SK-N-SH (cell line): ENCODE data around the gene NFKB2. TPM values are rescaled to one million over a fixed set of nuclear protein-coding genes. Genes with fewer than 3 reads are reported as not detected.
A peak's percentile ranks its signal among the peaks of the same experiment; 100 is the strongest.

Experiments
- CTCF ChIA-PET: fragments of 300-600, 350-600 bp; formaldehyde crosslinking; extraction: SDS; loops from one replicate; lab custom pipeline; 2021; lab: Yijun Ruan, JAX
- POLR2A ChIA-PET: fragments of 350-600 bp; sonication (Branson Sonifier 250); formaldehyde crosslinking; extraction: SDS; loops from one replicate; lab custom pipeline; 2020; ENCODE audit warnings: antibody characterized with exemption, inconsistent platforms; lab: Yijun Ruan, JAX
- DNase-seq: peaks from one replicate; pipeline ENCODE4 v3.0.0; 2012
- H2AFZ ChIP-seq: fragments of 200-600 bp; sonication (generic); 2 replicates; pipeline ENCODE4 v1.8.1; 2016; ENCODE audit warnings: antibody characterized with exemption, mild to moderate bottlenecking, low read depth
- H3F3A ChIP-seq: fragments of 200-600 bp; sonication (generic); replicated peaks from 2 replicates; pipeline ENCODE3; 2016; ENCODE audit warnings: antibody characterized with exemption, mild to moderate bottlenecking; ENCODE audit not compliant: insufficient read depth
- H3K27ac ChIP-seq, 2 experiments: fragments of 200-500 bp in 1 of 2; fragments of 200-600 bp in 1 of 2; sonication (Bioruptor generic) in 1 of 2; sonication (generic), shearing (Covaris generic) in 1 of 2; 2 replicates each; pipeline versions ENCODE4 v1.5.1 to v1.6.1; 2014 to 2016; ENCODE audit warnings: low read depth in 2 of 2, inconsistent platforms in 1 of 2, low read length in 1 of 2, mild to moderate bottlenecking in 1 of 2, mixed read lengths in 1 of 2
- H3K27me3 ChIP-seq: fragments of 200-600 bp; sonication (generic), shearing (Covaris generic); 2 replicates; pipeline ENCODE4 v1.6.1; 2016; ENCODE audit warnings: mixed run types; ENCODE audit not compliant: insufficient read depth
- H3K36me3 ChIP-seq, 2 experiments: fragments of 200-500 bp in 1 of 2; fragments of 200-600 bp in 1 of 2; sonication (Bioruptor generic) in 1 of 2; sonication (generic) in 1 of 2; replicated peaks in 1 of 2; 2 replicates each; pipeline versions ENCODE3 to v1.5.1; 2014 to 2016; ENCODE audit warnings: low read length in 1 of 2, mild to moderate bottlenecking in 1 of 2; ENCODE audit not compliant: insufficient read depth in 2 of 2, control insufficient read depth in 1 of 2
- H3K4me1 ChIP-seq, 2 experiments: fragments of 200-500 bp in 1 of 2; fragments of 200-600 bp in 1 of 2; sonication (Bioruptor generic) in 1 of 2; sonication (generic), shearing (Covaris generic) in 1 of 2; 2 replicates each; pipeline versions ENCODE4 v1.5.1 to v1.6.1; 2014 to 2016; ENCODE audit warnings: low read depth in 1 of 2, low read length in 1 of 2, mixed run types in 1 of 2; ENCODE audit not compliant: insufficient read depth in 2 of 2, control insufficient read depth in 1 of 2
- H3K4me2 ChIP-seq: fragments of 200-600 bp; sonication (generic), shearing (Covaris generic); 2 replicates; pipeline ENCODE4 v1.6.1; 2017; ENCODE audit warnings: mixed run types
- H3K4me3 ChIP-seq, 2 experiments: fragments of 200-500 bp in 1 of 2; fragments of 200-600 bp in 1 of 2; sonication (Bioruptor generic) in 1 of 2; sonication (generic), shearing (Covaris generic) in 1 of 2; 2 replicates each; pipeline versions ENCODE4 v1.5.1 to v1.8.1; 2014 to 2016; ENCODE audit warnings: low read depth in 2 of 2, inconsistent platforms in 1 of 2, low read length in 1 of 2, mild to moderate bottlenecking in 1 of 2, mixed read lengths in 1 of 2, moderate library complexity in 1 of 2
- H3K79me2 ChIP-seq: fragments of 200-600 bp; sonication (generic); 2 replicates; pipeline ENCODE4 v1.8.1; 2017; ENCODE audit warnings: mild to moderate bottlenecking; ENCODE audit not compliant: insufficient read depth
- H3K9ac ChIP-seq: fragments of 200-600 bp; sonication (generic); 2 replicates; pipeline ENCODE4 v1.6.1; 2017; ENCODE audit warnings: mixed run types
- H3K9me2 ChIP-seq: fragments of 200-600 bp; sonication (generic); 2 replicates; pipeline ENCODE4 v1.6.1; 2017; ENCODE audit warnings: mixed run types
- H3K9me3 ChIP-seq: fragments of 200-600 bp; sonication (generic); 2 replicates; pipeline ENCODE4 v1.6.1; 2017; ENCODE audit warnings: mixed run types, mild to moderate bottlenecking, moderate library complexity
- H4K20me1 ChIP-seq: fragments of 200-600 bp; sonication (generic); 2 replicates; pipeline ENCODE4 v1.6.1; 2017; ENCODE audit warnings: mild to moderate bottlenecking, mixed run types; ENCODE audit not compliant: insufficient read depth
- CHD2 ChIP-seq: fragments of 150-350 bp; IDR thresholded peaks from 2 replicates; pipeline ENCODE4 v1.6.1; 2018; ENCODE audit warnings: low read length; ENCODE audit not compliant: partially characterized antibody
- EP300 ChIP-seq, 2 experiments: IDR thresholded peaks; 2 replicates each; pipeline versions ENCODE4 v1.4.0 to v1.6.1; 2012; ENCODE audit warnings: borderline replicate concordance in 1 of 2, low read depth in 1 of 2, low read length in 1 of 2
- FOXM1 ChIP-seq: IDR thresholded peaks from 2 replicates; pipeline ENCODE4 v1.4.0; 2012; ENCODE audit warnings: low read depth, mild to moderate bottlenecking
- GABPA ChIP-seq: IDR thresholded peaks from 2 replicates; pipeline ENCODE4 v1.4.0; 2012; ENCODE audit warnings: low read depth, mild to moderate bottlenecking
- MEF2A ChIP-seq: IDR thresholded peaks from 2 replicates; pipeline ENCODE4 v1.4.0; 2012; ENCODE audit warnings: low read depth, borderline replicate concordance
- MXI1 ChIP-seq: IDR thresholded peaks from 2 replicates; pipeline ENCODE4 v1.6.1; 2012; ENCODE audit warnings: mild to moderate bottlenecking, low read depth, low read length, improper control_type of control experiment
- POLR2AphosphoS5 ChIP-seq: IDR thresholded peaks from 2 replicates; pipeline ENCODE4 v1.6.1; 2012; ENCODE audit warnings: low read depth, low read length
- RCOR1 ChIP-seq: fragments of 150-350 bp; IDR thresholded peaks from 2 replicates; pipeline ENCODE4 v1.6.1; 2017; ENCODE audit warnings: antibody characterized with exemption, low read length
- RFX5 ChIP-seq: IDR thresholded peaks from 2 replicates; pipeline ENCODE4 v1.6.1; 2012; ENCODE audit warnings: mild to moderate bottlenecking, improper control_type of control experiment, low read length
- SIN3A ChIP-seq: IDR thresholded peaks from 2 replicates; pipeline ENCODE4 v1.6.1; 2012; ENCODE audit warnings: low read depth, mild to moderate bottlenecking, low read length, moderate library complexity, borderline replicate concordance
- YY1 ChIP-seq: IDR thresholded peaks from 2 replicates; pipeline ENCODE4 v1.4.0; 2012; ENCODE audit warnings: low read depth, mild to moderate bottlenecking
- WGBS: methylation state at CpG from one replicate; pipeline ENCODE4 v1.1.6; 2017; ENCODE audit warnings: low lambda C conversion rate; 5-methylcytosine and 5-hydroxymethylcytosine counted together
- polyA plus RNA-seq, 3 experiments: library from polyadenylated mRNA; depleted of rRNA; stranded (reverse); fragments of >200 nt; gene quantifications; 2 replicates each; pipeline ENCODE4 v1.2.3, GENCODE V29; 2012
- TF ChIP-seq, protein P1 (sequence below): IDR thresholded peaks from 2 replicates; pipeline ENCODE4; 2012
- TF ChIP-seq, protein P2 (sequence below): fragments of 150-350 bp; IDR thresholded peaks from 2 replicates; pipeline ENCODE4 v1.6.1; 2016; ENCODE audit warnings: mild to moderate bottlenecking, low read depth, low read length
- TF ChIP-seq, protein P3 (sequence below): fragments of 200-600 bp; sonication (generic); IDR thresholded peaks from 2 replicates; pipeline ENCODE4 v1.6.1; 2017; ENCODE audit warnings: antibody characterized with exemption, mild to moderate bottlenecking, moderate library complexity
- TF ChIP-seq, protein P4 (sequence below): IDR thresholded peaks from 2 replicates; pipeline ENCODE4 v1.6.1; 2012; ENCODE audit warnings: mild to moderate bottlenecking, low read depth, low read length, moderate library complexity

Gene NFKB2
- polyA plus RNA-seq, 1 of the 3 experiments (the other 2 are of a cell fraction), result 26.6 TPM

DNA sequence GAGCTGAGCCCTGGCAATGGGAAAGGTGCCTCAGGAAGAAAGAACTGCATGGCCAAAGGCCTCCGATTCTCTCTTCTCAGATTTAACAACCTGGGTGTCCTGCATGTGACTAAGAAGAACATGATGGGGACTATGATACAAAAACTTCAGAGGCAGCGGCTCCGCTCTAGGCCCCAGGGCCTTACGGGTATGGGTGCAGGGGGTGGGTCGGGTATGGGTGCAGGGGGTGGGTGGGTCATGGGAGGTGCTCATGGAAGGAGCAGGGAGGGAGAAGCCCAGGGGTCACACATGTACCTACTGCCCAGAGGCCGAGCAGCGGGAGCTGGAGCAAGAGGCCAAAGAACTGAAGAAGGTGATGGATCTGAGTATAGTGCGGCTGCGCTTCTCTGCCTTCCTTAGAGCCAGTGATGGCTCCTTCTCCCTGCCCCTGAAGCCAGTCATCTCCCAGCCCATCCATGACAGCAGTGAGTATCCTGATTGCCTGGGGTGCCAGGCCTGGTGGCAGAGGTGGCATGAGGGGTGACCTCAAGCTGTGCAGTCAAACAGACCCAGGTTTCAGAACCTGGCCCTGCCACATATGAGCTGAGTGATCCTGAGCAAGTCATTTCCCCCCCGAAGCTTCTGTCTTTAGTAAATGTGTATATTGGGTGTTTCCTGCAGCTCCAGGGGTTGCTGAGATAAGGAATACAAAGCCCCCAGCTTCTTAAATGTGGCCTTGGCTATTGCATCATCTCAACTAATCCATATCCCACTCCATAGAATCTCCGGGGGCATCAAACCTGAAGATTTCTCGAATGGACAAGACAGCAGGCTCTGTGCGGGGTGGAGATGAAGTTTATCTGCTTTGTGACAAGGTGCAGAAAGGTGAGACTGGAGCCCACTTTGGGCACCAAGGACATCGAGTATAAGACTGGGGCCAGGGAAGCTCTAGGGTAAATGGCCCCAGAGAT is 2.0 kb downstream of the NFKB2 start:
- Histone ChIP-seq H2AFZ (no peak overlapping the region), H4K20me1 (no peaks in the 10 kb centered on the region), H3K27ac (no peak overlapping the region), H3K9ac (no peak overlapping the region), H3K9me3 (no peaks in the 10 kb centered on the region), H3K4me1 (peaks cover 0 to 23% of the 10 kb centered on the region in 2 experiments; a peak in 1 of 4 replicates), H3K27me3 (no peaks in the 10 kb centered on the region), H3K9me2 (no peaks in the 10 kb centered on the region), H3K4me3 (no peak overlapping the region), H3K79me2 (peaks cover 5% of the 10 kb centered on the region; the same call in 1 of the 2 replicates), H3K36me3 (no peaks in the 10 kb centered on the region), H3F3A (peaks cover 3% of the 10 kb centered on the region), H3K4me2 (no peak overlapping the region)
- DNase-seq, result no peak
- POLR2A ChIA-PET, result interaction anchor here (1.2 kb wide), 1 partner anchor 23 kb away, joined by 5 read pairs; the partner anchor contains the start of gene FBXL15
- 93% methylated on average over 14 of the region's 14 CpGs for WGBS
- CTCF ChIA-PET, result interaction anchor here (0.6 to 16.5 kb wide), 8 partner anchors 10 to 242 kb away, joined by 3 to 359 read pairs (median 28); partner anchors contain the start of genes ELOVL3, FBXL15 and PSD
- TF ChIP-seq GABPA, result no peak

DNA sequence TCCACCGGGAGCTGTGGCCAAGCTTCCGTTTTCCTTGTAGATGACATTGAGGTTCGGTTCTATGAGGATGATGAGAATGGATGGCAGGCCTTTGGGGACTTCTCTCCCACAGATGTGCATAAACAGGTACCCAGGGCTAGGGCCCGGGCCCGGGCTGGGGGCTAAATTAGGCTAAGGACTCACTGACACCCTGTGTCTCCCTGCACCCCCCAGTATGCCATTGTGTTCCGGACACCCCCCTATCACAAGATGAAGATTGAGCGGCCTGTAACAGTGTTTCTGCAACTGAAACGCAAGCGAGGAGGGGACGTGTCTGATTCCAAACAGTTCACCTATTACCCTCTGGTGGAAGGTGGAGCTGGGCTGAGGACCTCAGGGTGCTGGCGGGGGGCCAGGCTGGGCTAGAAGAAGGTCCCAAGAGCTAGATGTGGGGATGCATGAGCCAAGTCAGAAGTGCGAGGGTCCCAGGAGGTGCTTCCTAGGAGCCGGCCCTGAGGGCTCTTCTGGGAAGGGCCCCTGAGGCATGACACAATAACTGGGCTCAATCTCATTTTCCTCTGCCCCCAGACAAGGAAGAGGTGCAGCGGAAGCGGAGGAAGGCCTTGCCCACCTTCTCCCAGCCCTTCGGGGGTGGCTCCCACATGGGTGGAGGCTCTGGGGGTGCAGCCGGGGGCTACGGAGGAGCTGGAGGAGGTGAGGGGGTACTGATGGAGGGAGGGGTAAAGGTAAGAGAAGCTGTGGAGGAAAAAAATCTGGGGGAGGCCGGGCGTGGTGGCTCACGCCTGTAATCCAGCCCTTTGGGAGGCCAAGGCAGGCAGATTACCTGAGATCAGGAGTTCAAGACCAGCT is 2.9 kb downstream of the NFKB2 start:
- no peaks in the 10 kb centered on the region for H3K9me2 ChIP-seq
- no peak overlapping the region for H2AFZ ChIP-seq
- no peak overlapping the region for H3K4me3 ChIP-seq
- H3K27ac ChIP-seq, result no peak overlapping the region
- peaks cover 3% of the 10 kb centered on the region for H3F3A ChIP-seq
- 92% methylated on average over 21 of the region's 21 CpGs for WGBS
- no peaks in the 10 kb centered on the region for H3K9me3 ChIP-seq
- no peak for DNase-seq
- CTCF ChIA-PET, result interaction anchor here (1.1 to 16.5 kb wide), 24 partner anchors 9 to 241 kb away, joined by 3 to 359 read pairs (median 7); partner anchors contain the start of genes ACTR1A, C10orf95, ELOVL3 and FBXL15
- H3K4me2 ChIP-seq, result 0 out of 2 replicates have a peak overlapping the region, but pooled peaks have one; percentile 89
- POLR2A ChIA-PET, result interaction anchor here (1.2 kb wide), 3 partner anchors 22 to 80 kb away, joined by 3 to 5 read pairs (median 3); partner anchors contain the start of genes CUEDC2 and FBXL15
- H3K9ac ChIP-seq, result no peak overlapping the region
- H3K27me3 ChIP-seq, result no peaks in the 10 kb centered on the region
- no peaks in the 10 kb centered on the region for H3K36me3 ChIP-seq
- H4K20me1 ChIP-seq, result no peaks in the 10 kb centered on the region
- peaks cover 5% of the 10 kb centered on the region; the same call in 1 of the 2 replicates for H3K79me2 ChIP-seq
- H3K4me1 ChIP-seq, result peaks cover 0 to 23% of the 10 kb centered on the region in 2 experiments; a peak in 1 of 4 replicates
- TF ChIP-seq SIN3A, result no peak
- no peak for TF ChIP-seq MXI1
- TF ChIP-seq RFX5, result no peak
- TF ChIP-seq, protein P1, sequence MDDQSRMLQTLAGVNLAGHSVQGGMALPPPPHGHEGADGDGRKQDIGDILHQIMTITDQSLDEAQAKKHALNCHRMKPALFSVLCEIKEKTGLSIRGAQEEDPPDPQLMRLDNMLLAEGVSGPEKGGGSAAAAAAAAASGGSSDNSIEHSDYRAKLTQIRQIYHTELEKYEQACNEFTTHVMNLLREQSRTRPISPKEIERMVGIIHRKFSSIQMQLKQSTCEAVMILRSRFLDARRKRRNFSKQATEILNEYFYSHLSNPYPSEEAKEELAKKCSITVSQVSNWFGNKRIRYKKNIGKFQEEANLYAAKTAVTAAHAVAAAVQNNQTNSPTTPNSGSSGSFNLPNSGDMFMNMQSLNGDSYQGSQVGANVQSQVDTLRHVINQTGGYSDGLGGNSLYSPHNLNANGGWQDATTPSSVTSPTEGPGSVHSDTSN, result no peak
- TF ChIP-seq, protein P2, sequence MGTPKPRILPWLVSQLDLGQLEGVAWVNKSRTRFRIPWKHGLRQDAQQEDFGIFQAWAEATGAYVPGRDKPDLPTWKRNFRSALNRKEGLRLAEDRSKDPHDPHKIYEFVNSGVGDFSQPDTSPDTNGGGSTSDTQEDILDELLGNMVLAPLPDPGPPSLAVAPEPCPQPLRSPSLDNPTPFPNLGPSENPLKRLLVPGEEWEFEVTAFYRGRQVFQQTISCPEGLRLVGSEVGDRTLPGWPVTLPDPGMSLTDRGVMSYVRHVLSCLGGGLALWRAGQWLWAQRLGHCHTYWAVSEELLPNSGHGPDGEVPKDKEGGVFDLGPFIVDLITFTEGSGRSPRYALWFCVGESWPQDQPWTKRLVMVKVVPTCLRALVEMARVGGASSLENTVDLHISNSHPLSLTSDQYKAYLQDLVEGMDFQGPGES, result no peak
- TF ChIP-seq FOXM1, result no peak
- TF ChIP-seq, protein P3, sequence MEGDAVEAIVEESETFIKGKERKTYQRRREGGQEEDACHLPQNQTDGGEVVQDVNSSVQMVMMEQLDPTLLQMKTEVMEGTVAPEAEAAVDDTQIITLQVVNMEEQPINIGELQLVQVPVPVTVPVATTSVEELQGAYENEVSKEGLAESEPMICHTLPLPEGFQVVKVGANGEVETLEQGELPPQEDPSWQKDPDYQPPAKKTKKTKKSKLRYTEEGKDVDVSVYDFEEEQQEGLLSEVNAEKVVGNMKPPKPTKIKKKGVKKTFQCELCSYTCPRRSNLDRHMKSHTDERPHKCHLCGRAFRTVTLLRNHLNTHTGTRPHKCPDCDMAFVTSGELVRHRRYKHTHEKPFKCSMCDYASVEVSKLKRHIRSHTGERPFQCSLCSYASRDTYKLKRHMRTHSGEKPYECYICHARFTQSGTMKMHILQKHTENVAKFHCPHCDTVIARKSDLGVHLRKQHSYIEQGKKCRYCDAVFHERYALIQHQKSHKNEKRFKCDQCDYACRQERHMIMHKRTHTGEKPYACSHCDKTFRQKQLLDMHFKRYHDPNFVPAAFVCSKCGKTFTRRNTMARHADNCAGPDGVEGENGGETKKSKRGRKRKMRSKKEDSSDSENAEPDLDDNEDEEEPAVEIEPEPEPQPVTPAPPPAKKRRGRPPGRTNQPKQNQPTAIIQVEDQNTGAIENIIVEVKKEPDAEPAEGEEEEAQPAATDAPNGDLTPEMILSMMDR, result no peak
- no peak for TF ChIP-seq EP300 (IDR thresholded peaks at IDR 0.05; ENCODE audit: borderline replicate concordance in 1 of 2, low read depth in 1 of 2, low read length in 1 of 2)
- TF ChIP-seq CHD2, result no peak
- no peak for TF ChIP-seq POLR2AphosphoS5
- TF ChIP-seq RCOR1, result no peak
- no peak for TF ChIP-seq MEF2A
- TF ChIP-seq, protein P4, sequence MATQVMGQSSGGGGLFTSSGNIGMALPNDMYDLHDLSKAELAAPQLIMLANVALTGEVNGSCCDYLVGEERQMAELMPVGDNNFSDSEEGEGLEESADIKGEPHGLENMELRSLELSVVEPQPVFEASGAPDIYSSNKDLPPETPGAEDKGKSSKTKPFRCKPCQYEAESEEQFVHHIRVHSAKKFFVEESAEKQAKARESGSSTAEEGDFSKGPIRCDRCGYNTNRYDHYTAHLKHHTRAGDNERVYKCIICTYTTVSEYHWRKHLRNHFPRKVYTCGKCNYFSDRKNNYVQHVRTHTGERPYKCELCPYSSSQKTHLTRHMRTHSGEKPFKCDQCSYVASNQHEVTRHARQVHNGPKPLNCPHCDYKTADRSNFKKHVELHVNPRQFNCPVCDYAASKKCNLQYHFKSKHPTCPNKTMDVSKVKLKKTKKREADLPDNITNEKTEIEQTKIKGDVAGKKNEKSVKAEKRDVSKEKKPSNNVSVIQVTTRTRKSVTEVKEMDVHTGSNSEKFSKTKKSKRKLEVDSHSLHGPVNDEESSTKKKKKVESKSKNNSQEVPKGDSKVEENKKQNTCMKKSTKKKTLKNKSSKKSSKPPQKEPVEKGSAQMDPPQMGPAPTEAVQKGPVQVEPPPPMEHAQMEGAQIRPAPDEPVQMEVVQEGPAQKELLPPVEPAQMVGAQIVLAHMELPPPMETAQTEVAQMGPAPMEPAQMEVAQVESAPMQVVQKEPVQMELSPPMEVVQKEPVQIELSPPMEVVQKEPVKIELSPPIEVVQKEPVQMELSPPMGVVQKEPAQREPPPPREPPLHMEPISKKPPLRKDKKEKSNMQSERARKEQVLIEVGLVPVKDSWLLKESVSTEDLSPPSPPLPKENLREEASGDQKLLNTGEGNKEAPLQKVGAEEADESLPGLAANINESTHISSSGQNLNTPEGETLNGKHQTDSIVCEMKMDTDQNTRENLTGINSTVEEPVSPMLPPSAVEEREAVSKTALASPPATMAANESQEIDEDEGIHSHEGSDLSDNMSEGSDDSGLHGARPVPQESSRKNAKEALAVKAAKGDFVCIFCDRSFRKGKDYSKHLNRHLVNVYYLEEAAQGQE, result no peak
- no peak for TF ChIP-seq YY1
